Brain microvascular endothelial cell (primary cell): Measurements from ENCODE around the gene OR5B21.

Experiments
- DNase-seq: peaks from one replicate; pipeline ENCODE4 v3.0.0-alpha.2; 2020
- H3K27ac ChIP-seq: fragments of 250-450 bp; sonication (Bioruptor Pico); 2 replicates; pipeline ENCODE4 v1.5.1; 2020; ENCODE audit warnings: mild to moderate bottlenecking, moderate library complexity
- H3K27me3 ChIP-seq: fragments of 250-450 bp; sonication (Bioruptor Pico); replicated peaks from 2 replicates; pipeline ENCODE4 v1.5.1; 2020; ENCODE audit warnings: mild to moderate bottlenecking
- H3K36me3 ChIP-seq: fragments of 250-450 bp; sonication (Bioruptor Pico); replicated peaks from 2 replicates; pipeline ENCODE4 v1.5.1; 2020; ENCODE audit warnings: mild to moderate bottlenecking
- H3K4me3 ChIP-seq: 2 replicates; pipeline ENCODE4 v1.5.1; 2011; ENCODE audit warnings: low read depth, mild to moderate bottlenecking, control low read depth, low read length, moderate library complexity
- in situ Hi-C: cut with HindIII; loops from 2 replicates; pipeline ENCODE4 v1.10.0; 2017; ENCODE audit warnings: low sequenced_read_pairs, low pct_ligation_motif_present
- TF ChIP-seq, protein P1 (sequence below): IDR thresholded peaks from 2 replicates; pipeline ENCODE4 v1.5.1; 2011; ENCODE audit warnings: low read depth, mild to moderate bottlenecking, moderate library complexity, low read length, control low read depth, inconsistent platforms; ENCODE audit errors: missing control alignments

OR5B21 gene

GRCh38 chr11:58526721-58527120 lies 18.8 kb upstream of the OR5B21 start:
- H3K4me3 ChIP-seq, result no peak overlapping the region
- no peak for DNase-seq
- no peaks in the 10 kb centered on the region for H3K36me3 ChIP-seq
- H3K27ac ChIP-seq, result no peak overlapping the region
- no peaks in the 10 kb centered on the region for H3K27me3 ChIP-seq
- in situ Hi-C loops, result no loop called here
- TF ChIP-seq, protein P1, sequence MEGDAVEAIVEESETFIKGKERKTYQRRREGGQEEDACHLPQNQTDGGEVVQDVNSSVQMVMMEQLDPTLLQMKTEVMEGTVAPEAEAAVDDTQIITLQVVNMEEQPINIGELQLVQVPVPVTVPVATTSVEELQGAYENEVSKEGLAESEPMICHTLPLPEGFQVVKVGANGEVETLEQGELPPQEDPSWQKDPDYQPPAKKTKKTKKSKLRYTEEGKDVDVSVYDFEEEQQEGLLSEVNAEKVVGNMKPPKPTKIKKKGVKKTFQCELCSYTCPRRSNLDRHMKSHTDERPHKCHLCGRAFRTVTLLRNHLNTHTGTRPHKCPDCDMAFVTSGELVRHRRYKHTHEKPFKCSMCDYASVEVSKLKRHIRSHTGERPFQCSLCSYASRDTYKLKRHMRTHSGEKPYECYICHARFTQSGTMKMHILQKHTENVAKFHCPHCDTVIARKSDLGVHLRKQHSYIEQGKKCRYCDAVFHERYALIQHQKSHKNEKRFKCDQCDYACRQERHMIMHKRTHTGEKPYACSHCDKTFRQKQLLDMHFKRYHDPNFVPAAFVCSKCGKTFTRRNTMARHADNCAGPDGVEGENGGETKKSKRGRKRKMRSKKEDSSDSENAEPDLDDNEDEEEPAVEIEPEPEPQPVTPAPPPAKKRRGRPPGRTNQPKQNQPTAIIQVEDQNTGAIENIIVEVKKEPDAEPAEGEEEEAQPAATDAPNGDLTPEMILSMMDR, result no peak

DNA sequence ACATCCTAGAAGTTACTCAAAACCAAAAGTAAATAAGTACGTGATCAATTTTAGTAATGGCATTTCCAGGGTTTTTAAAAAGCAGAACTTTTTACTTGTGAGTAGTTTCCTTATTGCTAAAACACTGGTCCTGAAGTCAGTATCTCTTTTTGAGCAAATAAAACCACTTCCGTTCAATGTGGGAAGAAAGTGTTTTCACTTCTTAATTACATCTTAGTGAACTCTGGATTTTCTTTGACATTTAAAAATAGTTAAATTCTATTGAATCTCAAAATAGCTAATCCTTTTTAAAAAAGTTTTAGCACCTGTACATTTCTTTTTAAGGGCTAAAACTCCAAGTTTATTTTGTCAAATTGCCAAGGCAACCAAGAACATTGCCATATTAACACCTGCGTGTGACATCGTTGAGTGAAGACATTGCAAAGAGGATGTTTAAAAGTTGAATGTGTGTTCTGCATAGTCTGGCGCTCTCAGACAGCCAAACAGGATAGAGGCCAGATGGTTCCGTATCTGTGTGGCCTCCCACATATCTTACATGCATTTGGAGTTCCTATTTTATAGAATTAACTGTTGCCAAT lies 17.2 kb upstream of the OR5B21 start:
- Histone ChIP-seq H3K36me3 (no peaks in the 10 kb centered on the region), H3K27me3 (no peaks in the 10 kb centered on the region), H3K27ac (no peak overlapping the region), H3K4me3 (no peak overlapping the region)
- no peak for DNase-seq
- TF ChIP-seq, protein P1, result no peak
- in situ Hi-C loops, result no loop called here

- Histone ChIP-seq H3K27me3 (no peaks in the 10 kb centered on the region), H3K36me3 (no peaks in the 10 kb centered on the region), H3K4me3 (peak overlapping the region; percentile 3), H3K27ac (no peak overlapping the region)
- peak; percentile 75 for DNase-seq
- TF ChIP-seq, protein P1, result peak; percentile 96
- in situ Hi-C loops, result loop anchor here (25.0 kb wide), 1 partner anchor 712 kb away; no protein-coding TSS in a partner anchor
Observed at GRCh38 chr11:58524232-58525036, 16.5 kb upstream of the OR5B21 start.

DNA sequence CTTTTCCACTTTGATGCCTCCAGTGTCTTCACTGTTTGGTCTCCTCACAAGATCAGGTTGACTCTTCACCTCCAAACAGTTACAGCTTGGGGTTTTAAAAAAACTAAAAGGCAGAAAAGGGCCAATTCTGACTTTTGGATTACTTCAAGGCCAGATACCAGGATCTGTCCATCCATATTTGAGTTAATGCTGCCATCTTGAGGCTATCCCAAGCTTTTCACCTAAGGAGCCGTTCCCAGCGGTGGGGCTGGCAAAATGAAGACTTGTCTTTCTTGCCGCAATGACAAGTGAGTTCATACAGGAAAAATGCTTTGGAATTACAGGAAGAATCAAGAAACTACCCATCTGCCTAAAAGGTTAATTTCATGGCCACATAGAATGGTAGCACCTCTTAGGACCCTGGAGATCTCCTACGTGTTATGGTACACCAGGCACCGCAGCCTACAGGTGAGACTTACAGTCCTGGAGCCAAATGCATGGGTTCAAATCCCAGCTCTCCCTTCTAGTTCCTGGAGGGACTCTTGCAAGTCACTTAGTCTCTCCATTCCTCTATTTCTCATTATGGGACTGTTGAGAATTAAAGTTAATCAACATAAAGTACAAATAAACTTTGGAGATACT lies 6.0 kb upstream of the OR5B21 start:
- DNase-seq, result peak; percentile 65
- Histone ChIP-seq H3K27ac (no peak overlapping the region), H3K27me3 (no peaks in the 10 kb centered on the region), H3K4me3 (no peak overlapping the region), H3K36me3 (no peaks in the 10 kb centered on the region)
- in situ Hi-C loops, result loop anchor here (25.0 kb wide), 1 partner anchor 702 kb away; no protein-coding TSS in a partner anchor
- TF ChIP-seq, protein P1, result peak; percentile 76

GRCh38 chr11:58511636-58512035 lies 3.7 kb upstream of the OR5B21 start:
- TF ChIP-seq, protein P1, result no peak
- H3K36me3 ChIP-seq, result no peaks in the 10 kb centered on the region
- H3K4me3 ChIP-seq, result no peak overlapping the region
- in situ Hi-C loops, result loop anchor here (25.0 kb wide), 1 partner anchor 699 kb away; no protein-coding TSS in a partner anchor
- H3K27ac ChIP-seq, result no peak overlapping the region
- DNase-seq, result no peak
- no peaks in the 10 kb centered on the region for H3K27me3 ChIP-seq
